ENCODE measurements around the gene UBC. TPM values are rescaled to one million over a fixed set of nuclear protein-coding genes. Genes with fewer than 3 reads are reported as not detected.

Gene UBC
- total RNA-seq, 1 experiment from 2014 or later, result 880 TPM

GRCh38 chr12:124910561-124911478, 3.6 kb downstream of the UBC start:
- Mint-ChIP-seq H3K4me3 (ENCODE audit: unreplicated experiment) (peak overlapping the region; percentile 47), H3K36me3 (ENCODE audit: insufficient read depth, unreplicated experiment) (peaks cover 73% of the 10 kb centered on the region), H3K27ac (ENCODE audit: unreplicated experiment) (peak overlapping the region; percentile 61), H3K9me3 (ENCODE audit: unreplicated experiment) (no peaks in the 10 kb centered on the region), H3K4me1 (ENCODE audit: low read depth, unreplicated experiment) (peaks cover 49% of the 10 kb centered on the region), H3K27me3 (ENCODE audit: insufficient read depth, unreplicated experiment) (peaks cover 4% of the 10 kb centered on the region)
- Histone ChIP-seq H3K9me3 (no peaks in the 10 kb centered on the region), H3K4me1 (peaks cover 28% of the 10 kb centered on the region), H3K4me3 (ENCODE audit: low read depth, low read length) (no peak overlapping the region), H3K27me3 (replicated peaks; ENCODE audit: control insufficient read depth, insufficient read depth, low read length) (no peaks in the 10 kb centered on the region), H3K36me3 (ENCODE audit: control insufficient read depth, insufficient read depth, low read length) (peaks cover 4% of the 10 kb centered on the region)
- intact Hi-C loops (cut with micrococcal nuclease; ENCODE audit: unreplicated experiment), result no loop called here
- ChIA-PET CTCF (interaction anchor here (1.4 kb wide), 1 partner anchor 29 kb away, joined by 4 read pairs; no protein-coding TSS in a partner anchor), POLR2A (no interaction called here)
- TF ChIP-seq, protein P1, sequence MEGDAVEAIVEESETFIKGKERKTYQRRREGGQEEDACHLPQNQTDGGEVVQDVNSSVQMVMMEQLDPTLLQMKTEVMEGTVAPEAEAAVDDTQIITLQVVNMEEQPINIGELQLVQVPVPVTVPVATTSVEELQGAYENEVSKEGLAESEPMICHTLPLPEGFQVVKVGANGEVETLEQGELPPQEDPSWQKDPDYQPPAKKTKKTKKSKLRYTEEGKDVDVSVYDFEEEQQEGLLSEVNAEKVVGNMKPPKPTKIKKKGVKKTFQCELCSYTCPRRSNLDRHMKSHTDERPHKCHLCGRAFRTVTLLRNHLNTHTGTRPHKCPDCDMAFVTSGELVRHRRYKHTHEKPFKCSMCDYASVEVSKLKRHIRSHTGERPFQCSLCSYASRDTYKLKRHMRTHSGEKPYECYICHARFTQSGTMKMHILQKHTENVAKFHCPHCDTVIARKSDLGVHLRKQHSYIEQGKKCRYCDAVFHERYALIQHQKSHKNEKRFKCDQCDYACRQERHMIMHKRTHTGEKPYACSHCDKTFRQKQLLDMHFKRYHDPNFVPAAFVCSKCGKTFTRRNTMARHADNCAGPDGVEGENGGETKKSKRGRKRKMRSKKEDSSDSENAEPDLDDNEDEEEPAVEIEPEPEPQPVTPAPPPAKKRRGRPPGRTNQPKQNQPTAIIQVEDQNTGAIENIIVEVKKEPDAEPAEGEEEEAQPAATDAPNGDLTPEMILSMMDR (IDR thresholded peaks at IDR 0.05; ENCODE audit: insufficient read depth in 1 of 2, low read depth in 1 of 2, low read length in 1 of 2, severe bottlenecking in 1 of 2, unreplicated experiment in 1 of 2), result no peak
- DNase-seq, result no peak
- BruUV-seq (replicated peaks), result no TSS peak

DNA sequence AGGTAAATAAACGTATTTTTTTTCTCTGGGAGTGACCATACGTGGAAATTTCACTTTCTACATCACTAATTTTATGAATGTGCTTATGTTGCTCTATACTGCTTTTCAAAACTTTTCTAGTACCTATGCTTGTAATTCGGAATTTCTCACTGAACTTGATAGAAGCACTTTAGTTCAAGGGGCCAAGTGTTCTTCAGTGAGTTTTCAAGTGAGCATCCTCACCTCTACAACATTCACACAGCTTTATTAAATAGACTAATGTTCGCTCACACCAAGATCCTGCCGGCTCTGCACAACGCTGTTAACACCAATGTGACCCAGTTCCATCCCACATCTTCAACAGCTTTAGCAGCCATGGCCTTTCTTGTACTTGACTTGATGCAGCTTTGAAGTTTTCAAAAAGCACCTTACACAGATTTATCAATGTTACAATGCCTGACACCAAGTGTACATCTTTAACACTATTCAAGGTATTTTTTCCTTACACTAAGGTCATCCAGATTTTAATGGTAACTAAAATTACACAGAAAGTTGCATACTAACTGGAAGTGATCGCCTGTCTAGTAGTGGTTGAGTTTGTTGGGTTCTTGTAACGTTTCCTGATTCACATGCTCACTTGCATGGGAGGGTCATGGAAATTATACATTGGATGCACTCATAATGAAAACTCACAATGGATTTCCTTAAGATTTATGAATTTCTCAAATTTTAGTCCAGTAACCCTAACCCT, 4.5 kb downstream of the UBC start:
- H3K4me1 Mint-ChIP-seq (ENCODE audit: low read depth, unreplicated experiment), result peaks cover 52% of the 10 kb centered on the region
- H3K4me3 Mint-ChIP-seq (ENCODE audit: unreplicated experiment), result peak overlapping the region; percentile 47
- TF ChIP-seq, protein P1 (IDR thresholded peaks at IDR 0.05; ENCODE audit: insufficient read depth in 1 of 2, low read depth in 1 of 2, low read length in 1 of 2, severe bottlenecking in 1 of 2, unreplicated experiment in 1 of 2), result no peak
- DNase-seq, result no peak
- ChIA-PET CTCF (interaction anchor here (0.9 to 1.4 kb wide), 2 partner anchors 10 to 30 kb away, joined by 3 to 4 read pairs; no protein-coding TSS in a partner anchor), POLR2A (interaction anchor here (0.6 kb wide), 1 partner anchor 10 kb away, joined by 4 read pairs; no protein-coding TSS in a partner anchor)
- intact Hi-C loops (cut with micrococcal nuclease; ENCODE audit: unreplicated experiment), result no loop called here
- Histone ChIP-seq H3K27me3 (replicated peaks; ENCODE audit: control insufficient read depth, insufficient read depth, low read length) (no peaks in the 10 kb centered on the region), H3K4me1 (peaks cover 23% of the 10 kb centered on the region), H3K36me3 (ENCODE audit: control insufficient read depth, insufficient read depth, low read length) (peaks cover 4% of the 10 kb centered on the region), H3K9me3 (no peaks in the 10 kb centered on the region), H3K4me3 (ENCODE audit: low read depth, low read length) (no peak overlapping the region)
- H3K9me3 Mint-ChIP-seq (ENCODE audit: unreplicated experiment), result no peaks in the 10 kb centered on the region
- H3K36me3 Mint-ChIP-seq (ENCODE audit: insufficient read depth, unreplicated experiment), result peaks cover 68% of the 10 kb centered on the region
- BruUV-seq (replicated peaks), result no TSS peak
- peaks cover 4% of the 10 kb centered on the region for H3K27me3 Mint-ChIP-seq (ENCODE audit: insufficient read depth, unreplicated experiment)
- peak overlapping the region; percentile 61 for H3K27ac Mint-ChIP-seq (ENCODE audit: unreplicated experiment)

Measured in Caco-2 (cell line).